ENCODE results near the gene TP53I11. TPM values are rescaled to one million over a fixed set of nuclear protein-coding genes. Genes with fewer than 3 reads are reported as not detected.

Gene TP53I11
- total and polyA plus RNA-seq, 9 of the 15 experiments (the other 6 are each of a cell fraction or from before 2014, with no cell fraction given) = 0.14 to 2.5 (median 1.2) TPM; not detected in 2

DNA sequence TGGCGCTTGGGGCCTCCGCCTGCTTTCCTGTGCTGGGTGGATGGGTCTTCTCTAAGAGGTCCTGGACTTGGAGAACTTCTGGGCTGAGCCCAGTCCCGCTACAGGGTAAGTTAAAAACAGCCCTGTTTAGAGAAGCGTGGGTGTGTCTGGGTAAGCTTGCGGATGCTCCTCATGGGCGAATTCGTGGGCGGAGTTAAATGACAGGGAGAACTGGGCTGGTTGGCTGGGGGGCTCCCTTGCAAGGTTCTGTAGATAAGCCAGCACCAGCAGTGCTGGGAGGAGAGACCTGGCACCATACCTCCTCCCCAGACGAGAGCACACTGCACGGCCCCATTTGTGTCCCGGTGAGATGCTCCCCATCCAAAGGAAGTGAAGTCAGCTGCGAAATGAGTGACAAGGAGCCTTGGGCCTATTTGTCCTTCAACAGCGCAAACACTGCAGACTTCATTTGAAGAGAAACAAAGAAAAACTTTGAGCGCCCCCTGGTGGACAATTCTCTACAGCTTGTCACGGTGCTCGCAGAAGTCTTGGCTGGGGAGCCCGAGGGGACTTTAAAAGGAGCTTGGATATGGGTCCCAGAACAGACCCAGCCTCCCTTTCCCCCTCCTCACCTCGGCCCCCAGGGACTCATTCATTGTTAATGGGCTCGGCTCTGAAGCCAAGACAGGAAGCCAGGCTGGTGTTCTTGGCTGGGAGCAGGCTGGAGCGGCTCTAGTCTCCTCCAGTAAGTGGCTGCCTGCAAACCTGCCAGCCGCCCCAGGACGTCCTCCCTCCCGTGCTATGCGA is 39.5 kb downstream of the TP53I11 start (continued):
- TF ChIP-seq, protein P1, sequence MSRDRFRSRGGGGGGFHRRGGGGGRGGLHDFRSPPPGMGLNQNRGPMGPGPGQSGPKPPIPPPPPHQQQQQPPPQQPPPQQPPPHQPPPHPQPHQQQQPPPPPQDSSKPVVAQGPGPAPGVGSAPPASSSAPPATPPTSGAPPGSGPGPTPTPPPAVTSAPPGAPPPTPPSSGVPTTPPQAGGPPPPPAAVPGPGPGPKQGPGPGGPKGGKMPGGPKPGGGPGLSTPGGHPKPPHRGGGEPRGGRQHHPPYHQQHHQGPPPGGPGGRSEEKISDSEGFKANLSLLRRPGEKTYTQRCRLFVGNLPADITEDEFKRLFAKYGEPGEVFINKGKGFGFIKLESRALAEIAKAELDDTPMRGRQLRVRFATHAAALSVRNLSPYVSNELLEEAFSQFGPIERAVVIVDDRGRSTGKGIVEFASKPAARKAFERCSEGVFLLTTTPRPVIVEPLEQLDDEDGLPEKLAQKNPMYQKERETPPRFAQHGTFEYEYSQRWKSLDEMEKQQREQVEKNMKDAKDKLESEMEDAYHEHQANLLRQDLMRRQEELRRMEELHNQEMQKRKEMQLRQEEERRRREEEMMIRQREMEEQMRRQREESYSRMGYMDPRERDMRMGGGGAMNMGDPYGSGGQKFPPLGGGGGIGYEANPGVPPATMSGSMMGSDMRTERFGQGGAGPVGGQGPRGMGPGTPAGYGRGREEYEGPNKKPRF (IDR thresholded peaks at IDR 0.05; ENCODE audit: low read depth, low read length) = no peak
- TF ChIP-seq, protein P2, sequence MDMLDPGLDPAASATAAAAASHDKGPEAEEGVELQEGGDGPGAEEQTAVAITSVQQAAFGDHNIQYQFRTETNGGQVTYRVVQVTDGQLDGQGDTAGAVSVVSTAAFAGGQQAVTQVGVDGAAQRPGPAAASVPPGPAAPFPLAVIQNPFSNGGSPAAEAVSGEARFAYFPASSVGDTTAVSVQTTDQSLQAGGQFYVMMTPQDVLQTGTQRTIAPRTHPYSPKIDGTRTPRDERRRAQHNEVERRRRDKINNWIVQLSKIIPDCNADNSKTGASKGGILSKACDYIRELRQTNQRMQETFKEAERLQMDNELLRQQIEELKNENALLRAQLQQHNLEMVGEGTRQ (CRISPR knock-in tag; IDR thresholded peaks at IDR 0.05) = no peak
- TF ChIP-seq MEIS2 (IDR thresholded peaks at IDR 0.05; ENCODE audit: partially characterized antibody) = peak; percentile 44
- TF ChIP-seq, protein P3, sequence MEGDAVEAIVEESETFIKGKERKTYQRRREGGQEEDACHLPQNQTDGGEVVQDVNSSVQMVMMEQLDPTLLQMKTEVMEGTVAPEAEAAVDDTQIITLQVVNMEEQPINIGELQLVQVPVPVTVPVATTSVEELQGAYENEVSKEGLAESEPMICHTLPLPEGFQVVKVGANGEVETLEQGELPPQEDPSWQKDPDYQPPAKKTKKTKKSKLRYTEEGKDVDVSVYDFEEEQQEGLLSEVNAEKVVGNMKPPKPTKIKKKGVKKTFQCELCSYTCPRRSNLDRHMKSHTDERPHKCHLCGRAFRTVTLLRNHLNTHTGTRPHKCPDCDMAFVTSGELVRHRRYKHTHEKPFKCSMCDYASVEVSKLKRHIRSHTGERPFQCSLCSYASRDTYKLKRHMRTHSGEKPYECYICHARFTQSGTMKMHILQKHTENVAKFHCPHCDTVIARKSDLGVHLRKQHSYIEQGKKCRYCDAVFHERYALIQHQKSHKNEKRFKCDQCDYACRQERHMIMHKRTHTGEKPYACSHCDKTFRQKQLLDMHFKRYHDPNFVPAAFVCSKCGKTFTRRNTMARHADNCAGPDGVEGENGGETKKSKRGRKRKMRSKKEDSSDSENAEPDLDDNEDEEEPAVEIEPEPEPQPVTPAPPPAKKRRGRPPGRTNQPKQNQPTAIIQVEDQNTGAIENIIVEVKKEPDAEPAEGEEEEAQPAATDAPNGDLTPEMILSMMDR (IDR thresholded peaks at IDR 0.05 in 2 of 3, conservative IDR thresholded peaks at IDR 0.05 in 1 of 3; ENCODE audit: insufficient read depth in 2 of 3, low read depth in 1 of 3, low read length in 3 of 3) = peak; percentile 70 to 85 (median 79)
- TF ChIP-seq KDM1A (IDR thresholded peaks at IDR 0.05) = no peak
- no peak for TF ChIP-seq ZNF766 (CRISPR knock-in tag; conservative IDR thresholded peaks at IDR 0.05)
- no peak for TF ChIP-seq ZNF274 (IDR thresholded peaks at IDR 0.05; ENCODE audit: borderline replicate concordance, low read depth, low read length)
- peak; percentile 73 for TF ChIP-seq SMC3 (conservative IDR thresholded peaks at IDR 0.05; ENCODE audit: insufficient read depth, low read depth, low read length)
- TF ChIP-seq ZNF75A (CRISPR knock-in tag; IDR thresholded peaks at IDR 0.05) = no peak
- no peak for TF ChIP-seq SMAD4 (CRISPR knock-in tag; conservative IDR thresholded peaks at IDR 0.05)
- TF ChIP-seq ZNF3 (CRISPR knock-in tag; IDR thresholded peaks at IDR 0.05) = no peak
- TF ChIP-seq, protein P4, sequence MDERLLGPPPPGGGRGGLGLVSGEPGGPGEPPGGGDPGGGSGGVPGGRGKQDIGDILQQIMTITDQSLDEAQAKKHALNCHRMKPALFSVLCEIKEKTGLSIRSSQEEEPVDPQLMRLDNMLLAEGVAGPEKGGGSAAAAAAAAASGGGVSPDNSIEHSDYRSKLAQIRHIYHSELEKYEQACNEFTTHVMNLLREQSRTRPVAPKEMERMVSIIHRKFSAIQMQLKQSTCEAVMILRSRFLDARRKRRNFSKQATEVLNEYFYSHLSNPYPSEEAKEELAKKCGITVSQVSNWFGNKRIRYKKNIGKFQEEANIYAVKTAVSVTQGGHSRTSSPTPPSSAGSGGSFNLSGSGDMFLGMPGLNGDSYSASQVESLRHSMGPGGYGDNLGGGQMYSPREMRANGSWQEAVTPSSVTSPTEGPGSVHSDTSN (CRISPR knock-in tag; IDR thresholded peaks at IDR 0.05; ENCODE audit: low read depth) = no peak
- TF ChIP-seq, protein P4 (tag; conservative IDR thresholded peaks at IDR 0.05; ENCODE audit: low read depth) = peak; percentile 67
- TF ChIP-seq, protein P5, sequence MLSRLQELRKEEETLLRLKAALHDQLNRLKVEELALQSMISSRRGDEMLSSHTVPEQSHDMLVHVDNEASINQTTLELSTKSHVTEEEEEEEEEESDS (CRISPR knock-in tag; IDR thresholded peaks at IDR 0.05) = no peak
- no peak for TF ChIP-seq TBL1XR1 (IDR thresholded peaks at IDR 0.05; ENCODE audit: low read length in 2 of 2)
- TF ChIP-seq ZNF785 (CRISPR knock-in tag; IDR thresholded peaks at IDR 0.05) = no peak
- TF ChIP-seq IRF2 (CRISPR knock-in tag; IDR thresholded peaks at IDR 0.05) = no peak
- TF ChIP-seq, protein P6, sequence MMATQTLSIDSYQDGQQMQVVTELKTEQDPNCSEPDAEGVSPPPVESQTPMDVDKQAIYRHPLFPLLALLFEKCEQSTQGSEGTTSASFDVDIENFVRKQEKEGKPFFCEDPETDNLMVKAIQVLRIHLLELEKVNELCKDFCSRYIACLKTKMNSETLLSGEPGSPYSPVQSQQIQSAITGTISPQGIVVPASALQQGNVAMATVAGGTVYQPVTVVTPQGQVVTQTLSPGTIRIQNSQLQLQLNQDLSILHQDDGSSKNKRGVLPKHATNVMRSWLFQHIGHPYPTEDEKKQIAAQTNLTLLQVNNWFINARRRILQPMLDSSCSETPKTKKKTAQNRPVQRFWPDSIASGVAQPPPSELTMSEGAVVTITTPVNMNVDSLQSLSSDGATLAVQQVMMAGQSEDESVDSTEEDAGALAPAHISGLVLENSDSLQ (IDR thresholded peaks at IDR 0.05) = peak; percentile 88
- TF ChIP-seq ERF (CRISPR knock-in tag; IDR thresholded peaks at IDR 0.05) = no peak

Measured in K562 (cell line).